MM.1S (cell line): ENCODE results near the gene ABHD16B.

ENCODE experiments used
- DNase-seq: peaks from one replicate; pipeline ENCODE4 v3.0.0-alpha.2; 2015
- H2AFZ ChIP-seq: fragments of 300-600 bp; sonication (generic); 2 replicates; pipeline ENCODE4 v1.6.0; 2016; ENCODE audit warnings: antibody characterized with exemption, low read length
- H3F3A ChIP-seq: fragments of 300-600 bp; sonication (generic); 2 replicates; pipeline ENCODE4 v1.6.1; 2016; ENCODE audit warnings: mild to moderate bottlenecking, antibody characterized with exemption, low read length, moderate library complexity, mixed read lengths; ENCODE audit not compliant: insufficient read depth
- H3K27ac ChIP-seq: fragments of 300-600 bp; sonication (generic); 2 replicates; pipeline ENCODE4 v1.5.1; 2016; ENCODE audit warnings: mild to moderate bottlenecking, low read length
- H3K27me3 ChIP-seq: fragments of 300-600 bp; sonication (generic); replicated peaks from 2 replicates; pipeline ENCODE4 v1.6.0; 2016; ENCODE audit warnings: low read length; ENCODE audit not compliant: insufficient read depth
- H3K36me3 ChIP-seq: fragments of 300-600 bp; sonication (generic); replicated peaks from 2 replicates; pipeline ENCODE4 v1.6.1; 2016; ENCODE audit warnings: mild to moderate bottlenecking, low read length, mixed read lengths; ENCODE audit not compliant: insufficient read depth
- H3K4me1 ChIP-seq: fragments of 300-600 bp; sonication (generic); 2 replicates; pipeline ENCODE4 v1.6.1; 2016; ENCODE audit warnings: low read length, mixed read lengths
- H3K4me2 ChIP-seq: fragments of 300-600 bp; sonication (generic); 2 replicates; pipeline ENCODE4 v1.6.0; 2016; ENCODE audit warnings: low read depth, low read length
- H3K4me3 ChIP-seq: fragments of 300-600 bp; sonication (generic); 2 replicates; pipeline ENCODE4 v1.5.1; 2016; ENCODE audit warnings: low read length, mixed read lengths
- H3K79me2 ChIP-seq: fragments of 300-600 bp; sonication (generic); 2 replicates; pipeline ENCODE4 v1.6.1; 2016; ENCODE audit warnings: mixed run types, low read length, mixed read lengths
- H3K9ac ChIP-seq: fragments of 300-600 bp; sonication (generic); 2 replicates; pipeline ENCODE4 v1.6.1; 2016; ENCODE audit warnings: low read length, mixed read lengths
- H3K9me2 ChIP-seq: fragments of 300-600 bp; sonication (generic); replicated peaks from 2 replicates; pipeline ENCODE4 v1.6.1; 2016; ENCODE audit warnings: mild to moderate bottlenecking, low read length, mixed read lengths; ENCODE audit not compliant: insufficient read depth
- H3K9me3 ChIP-seq: fragments of 300-600 bp; sonication (generic); replicated peaks from 2 replicates; pipeline ENCODE4 v1.6.1; 2016; ENCODE audit warnings: mild to moderate bottlenecking, low read length, mixed read lengths; ENCODE audit not compliant: insufficient read depth
- H4K20me1 ChIP-seq: fragments of 300-600 bp; sonication (generic); 2 replicates; pipeline ENCODE4 v1.6.1; 2016; ENCODE audit warnings: mild to moderate bottlenecking, low read length, moderate library complexity, mixed read lengths; ENCODE audit not compliant: insufficient read depth
- CTCF ChIP-seq: fragments of 300-600 bp; sonication (generic); IDR thresholded peaks from 2 replicates; pipeline ENCODE4 v1.5.1; 2016; ENCODE audit warnings: antibody characterized with exemption, low read length, mixed read lengths
- EZH2 ChIP-seq: fragments of 300-600 bp; sonication (generic); optimal IDR thresholded peaks from 2 replicates; pipeline ENCODE3; 2017; ENCODE audit warnings: low read depth, mild to moderate bottlenecking, antibody characterized with exemption, low read length, mixed read lengths
- EZH2phosphoT487 ChIP-seq: fragments of 300-600 bp; sonication (generic); IDR thresholded peaks from 2 replicates; pipeline ENCODE4 v1.6.1; 2018; ENCODE audit warnings: antibody characterized with exemption, low read length

ABHD16B gene

GRCh38 chr20:63843222-63843621 lies 18.1 kb upstream of the ABHD16B start:
- Histone ChIP-seq H3K4me1 (no peaks in the 10 kb centered on the region), H3K9ac (no peak overlapping the region), H3F3A (no peaks in the 10 kb centered on the region), H3K9me2 (no peaks in the 10 kb centered on the region), H3K4me2 (no peak overlapping the region), H3K79me2 (no peaks in the 10 kb centered on the region), H3K27me3 (peaks cover 79% of the 10 kb centered on the region), H3K27ac (no peak overlapping the region), H4K20me1 (no peaks in the 10 kb centered on the region), H2AFZ (no peak overlapping the region), H3K36me3 (no peaks in the 10 kb centered on the region), H3K4me3 (no peak overlapping the region), H3K9me3 (no peaks in the 10 kb centered on the region)
- TF ChIP-seq CTCF = no peak
- TF ChIP-seq EZH2 = no peak
- no peak for TF ChIP-seq EZH2phosphoT487
- no peak for DNase-seq

GRCh38 chr20:63843778-63844177 lies 17.5 kb upstream of the ABHD16B start:
- no peaks in the 10 kb centered on the region for H3K4me1 ChIP-seq
- no peak overlapping the region for H3K9ac ChIP-seq
- no peak for TF ChIP-seq EZH2
- no peak for TF ChIP-seq CTCF
- TF ChIP-seq EZH2phosphoT487 = no peak
- H2AFZ ChIP-seq = no peak overlapping the region
- H3K4me2 ChIP-seq = no peak overlapping the region
- H4K20me1 ChIP-seq = no peaks in the 10 kb centered on the region
- H3K9me2 ChIP-seq = no peaks in the 10 kb centered on the region
- H3F3A ChIP-seq = no peaks in the 10 kb centered on the region
- H3K27me3 ChIP-seq = peaks cover 80% of the 10 kb centered on the region
- no peak overlapping the region for H3K27ac ChIP-seq
- DNase-seq = no peak
- H3K36me3 ChIP-seq = no peaks in the 10 kb centered on the region
- no peaks in the 10 kb centered on the region for H3K9me3 ChIP-seq
- H3K4me3 ChIP-seq = no peak overlapping the region
- H3K79me2 ChIP-seq = no peaks in the 10 kb centered on the region

- Histone ChIP-seq H3K79me2 (no peaks in the 10 kb centered on the region), H3K4me1 (no peaks in the 10 kb centered on the region), H3F3A (no peaks in the 10 kb centered on the region), H3K9ac (no peak overlapping the region), H2AFZ (no peak overlapping the region), H3K27me3 (peaks cover 75% of the 10 kb centered on the region), H3K27ac (no peak overlapping the region), H3K4me3 (no peak overlapping the region), H3K4me2 (no peak overlapping the region), H3K9me3 (no peaks in the 10 kb centered on the region), H3K36me3 (no peaks in the 10 kb centered on the region), H4K20me1 (no peaks in the 10 kb centered on the region), H3K9me2 (no peaks in the 10 kb centered on the region)
- no peak for DNase-seq
- no peak for TF ChIP-seq EZH2phosphoT487
- no peak for TF ChIP-seq EZH2
- TF ChIP-seq CTCF = no peak
These were observed 16.7 kb upstream of the ABHD16B start for GRCh38 chr20:63844511-63844991.
